OCI-LY3 (cell line): ENCODE results near the gene ID3.

ENCODE experiments used
- H2AFZ ChIP-seq: fragments of 200-600, 300-600 bp; shearing (Covaris generic); 2 replicates; pipeline ENCODE4 v1.6.0; 2014; ENCODE audit warnings: antibody characterized with exemption, low read depth, low read length
- H3K27ac ChIP-seq: fragments of 200-600, 300-600 bp; sonication (generic); 2 replicates; pipeline ENCODE4 v1.5.1; 2014; ENCODE audit warnings: mild to moderate bottlenecking, low read length, moderate library complexity, mixed read lengths
- H3K27me3 ChIP-seq: fragments of 200-600, 300-600 bp; sonication (generic); 2 replicates; pipeline ENCODE4 v1.6.1; 2014; ENCODE audit warnings: low read depth, low read length, mixed read lengths
- H3K36me3 ChIP-seq: fragments of 200-600, 300-600 bp; sonication (generic); replicated peaks from 2 replicates; pipeline ENCODE3; 2014; ENCODE audit warnings: low read depth, low read length, mixed read lengths
- H3K4me1 ChIP-seq: fragments of 300-600, 200-600 bp; sonication (generic); 2 replicates; pipeline ENCODE4 v1.6.1; 2014; ENCODE audit warnings: low read length, mixed read lengths
- H3K4me2 ChIP-seq: fragments of 200-600, 300-600 bp; sonication (generic); 2 replicates; pipeline ENCODE4 v1.6.1; 2014; ENCODE audit warnings: low read length, mixed read lengths
- H3K4me3 ChIP-seq: fragments of 300-600, 200-600 bp; sonication (generic); 2 replicates; pipeline ENCODE4 v1.5.1; 2014; ENCODE audit warnings: antibody characterized with exemption, mild to moderate bottlenecking, low read length, moderate library complexity
- H3K79me2 ChIP-seq: fragments of 300-600, 200-600 bp; shearing (Covaris generic); 2 replicates; pipeline ENCODE4 v1.6.1; 2014; ENCODE audit warnings: mild to moderate bottlenecking, low read length, mixed read lengths
- H3K9ac ChIP-seq: fragments of 300-600, 200-600 bp; shearing (Covaris generic); 2 replicates; pipeline ENCODE4 v1.6.0; 2014; ENCODE audit warnings: mild to moderate bottlenecking, low read length, moderate library complexity
- H3K9me3 ChIP-seq: fragments of 200-600, 300-600 bp; shearing (Covaris generic); 2 replicates; pipeline ENCODE4 v1.6.1; 2014; ENCODE audit warnings: low read length, mixed read lengths; ENCODE audit not compliant: insufficient read depth
- H4K20me1 ChIP-seq: fragments of 200-600, 300-600 bp; sonication (generic); 2 replicates; pipeline ENCODE4 v1.6.1; 2016; ENCODE audit warnings: low read length, mixed read lengths; ENCODE audit not compliant: insufficient read depth
- EZH2phosphoT487 ChIP-seq: fragments of 200-600 bp; shearing (Covaris generic); IDR thresholded peaks from 2 replicates; pipeline ENCODE4 v1.6.1; 2018; ENCODE audit warnings: antibody characterized with exemption, mixed run types, low read depth
- TF ChIP-seq, protein P1 (sequence below): fragments of 200-600, 300-600 bp; sonication (generic); IDR thresholded peaks from 2 replicates; pipeline ENCODE4 v1.5.1; 2014; ENCODE audit warnings: antibody characterized with exemption, low read length, low read depth

Gene ID3

DNA sequence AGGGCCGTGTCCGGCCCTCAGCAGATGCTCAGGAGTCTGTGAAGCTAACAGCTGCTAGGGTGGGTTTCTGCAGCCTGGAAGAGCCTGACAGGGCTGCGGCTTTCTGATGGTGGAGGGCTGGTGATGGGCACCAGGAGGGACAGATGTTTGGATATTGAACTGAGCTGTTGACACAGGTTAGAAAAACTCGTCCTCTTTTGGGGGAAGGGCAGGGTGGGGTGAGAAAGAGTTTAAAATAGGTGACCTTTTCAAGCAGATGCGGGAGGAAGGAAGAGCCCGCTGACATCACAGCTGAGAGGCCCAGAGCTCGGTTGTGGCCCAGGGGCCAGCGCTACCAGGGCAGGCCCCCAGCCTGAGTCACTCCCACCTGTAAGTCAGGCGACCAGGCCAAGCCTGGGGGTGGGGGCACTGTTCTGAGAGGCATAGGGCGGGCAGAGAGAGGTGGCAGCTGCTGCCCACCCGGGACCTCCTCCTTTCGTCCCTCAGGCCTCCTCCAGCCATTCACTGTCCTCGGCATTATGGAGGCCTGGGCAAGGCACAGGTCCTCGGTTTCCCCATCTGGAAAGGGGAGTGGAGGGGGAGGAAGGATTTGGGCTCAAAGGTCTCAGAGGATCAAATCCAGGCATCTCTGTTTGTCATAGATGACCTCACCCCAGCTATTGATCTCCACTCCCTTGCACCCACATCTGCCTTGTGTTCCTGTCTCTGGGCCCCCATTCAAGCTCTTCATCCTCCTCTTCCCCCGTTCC, 32.3 kb upstream of the ID3 start:
- H3K27me3 ChIP-seq = no peaks in the 10 kb centered on the region
- H2AFZ ChIP-seq = no peak overlapping the region
- no peaks in the 10 kb centered on the region for H4K20me1 ChIP-seq
- no peaks in the 10 kb centered on the region for H3K36me3 ChIP-seq
- TF ChIP-seq EZH2phosphoT487 = no peak
- TF ChIP-seq, protein P1, sequence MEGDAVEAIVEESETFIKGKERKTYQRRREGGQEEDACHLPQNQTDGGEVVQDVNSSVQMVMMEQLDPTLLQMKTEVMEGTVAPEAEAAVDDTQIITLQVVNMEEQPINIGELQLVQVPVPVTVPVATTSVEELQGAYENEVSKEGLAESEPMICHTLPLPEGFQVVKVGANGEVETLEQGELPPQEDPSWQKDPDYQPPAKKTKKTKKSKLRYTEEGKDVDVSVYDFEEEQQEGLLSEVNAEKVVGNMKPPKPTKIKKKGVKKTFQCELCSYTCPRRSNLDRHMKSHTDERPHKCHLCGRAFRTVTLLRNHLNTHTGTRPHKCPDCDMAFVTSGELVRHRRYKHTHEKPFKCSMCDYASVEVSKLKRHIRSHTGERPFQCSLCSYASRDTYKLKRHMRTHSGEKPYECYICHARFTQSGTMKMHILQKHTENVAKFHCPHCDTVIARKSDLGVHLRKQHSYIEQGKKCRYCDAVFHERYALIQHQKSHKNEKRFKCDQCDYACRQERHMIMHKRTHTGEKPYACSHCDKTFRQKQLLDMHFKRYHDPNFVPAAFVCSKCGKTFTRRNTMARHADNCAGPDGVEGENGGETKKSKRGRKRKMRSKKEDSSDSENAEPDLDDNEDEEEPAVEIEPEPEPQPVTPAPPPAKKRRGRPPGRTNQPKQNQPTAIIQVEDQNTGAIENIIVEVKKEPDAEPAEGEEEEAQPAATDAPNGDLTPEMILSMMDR = no peak
- H3K4me2 ChIP-seq = no peak overlapping the region
- no peaks in the 10 kb centered on the region for H3K79me2 ChIP-seq
- H3K4me3 ChIP-seq = no peak overlapping the region
- H3K4me1 ChIP-seq = peaks cover 9% of the 10 kb centered on the region
- H3K9ac ChIP-seq = no peak overlapping the region
- no peak overlapping the region for H3K27ac ChIP-seq
- H3K9me3 ChIP-seq = peaks cover 3% of the 10 kb centered on the region; the same call in 1 of the 2 replicates

DNA sequence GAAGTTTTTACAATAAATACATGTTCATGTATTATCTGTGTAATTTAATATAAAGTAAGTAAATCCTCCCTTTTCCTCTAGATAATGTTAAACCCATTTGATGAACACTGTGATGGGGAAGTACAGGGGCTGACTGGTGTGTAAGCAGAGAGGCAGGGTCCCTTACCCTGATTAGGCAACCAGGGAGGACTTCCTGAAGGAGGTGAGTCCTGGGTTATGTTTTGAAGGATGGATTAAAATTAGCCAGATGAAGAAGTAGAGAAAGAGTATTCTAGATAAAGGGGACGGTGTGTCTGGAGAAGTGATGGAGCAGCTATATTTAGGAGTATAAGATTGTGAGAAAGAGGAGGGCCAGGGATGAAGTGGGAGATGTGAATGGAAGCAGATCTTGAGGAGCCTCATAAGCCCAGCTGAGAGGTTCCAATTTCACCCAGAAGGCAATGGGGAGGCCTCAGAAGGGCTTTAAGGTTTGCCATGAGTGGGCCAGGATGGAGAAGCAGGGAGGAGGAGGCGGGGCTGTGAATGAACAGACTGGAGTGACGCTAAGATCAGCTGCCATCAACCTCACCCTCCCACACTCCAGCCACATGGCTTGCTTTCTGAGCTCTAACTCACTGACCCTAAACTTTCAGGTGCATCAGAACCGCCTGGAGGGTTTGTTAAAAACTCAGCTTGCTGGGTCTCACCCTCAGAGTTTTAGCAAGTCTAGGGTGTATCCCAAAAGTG, 30.9 kb upstream of the ID3 start:
- Histone ChIP-seq H2AFZ (no peak overlapping the region), H3K4me3 (no peak overlapping the region), H3K27ac (no peak overlapping the region), H4K20me1 (no peaks in the 10 kb centered on the region), H3K79me2 (no peaks in the 10 kb centered on the region), H3K4me1 (peaks cover 9% of the 10 kb centered on the region), H3K9me3 (peaks cover 3% of the 10 kb centered on the region; the same call in 1 of the 2 replicates), H3K4me2 (no peak overlapping the region), H3K9ac (no peak overlapping the region), H3K36me3 (no peaks in the 10 kb centered on the region), H3K27me3 (no peaks in the 10 kb centered on the region)
- no peak for TF ChIP-seq EZH2phosphoT487
- TF ChIP-seq, protein P1 = no peak

DNA sequence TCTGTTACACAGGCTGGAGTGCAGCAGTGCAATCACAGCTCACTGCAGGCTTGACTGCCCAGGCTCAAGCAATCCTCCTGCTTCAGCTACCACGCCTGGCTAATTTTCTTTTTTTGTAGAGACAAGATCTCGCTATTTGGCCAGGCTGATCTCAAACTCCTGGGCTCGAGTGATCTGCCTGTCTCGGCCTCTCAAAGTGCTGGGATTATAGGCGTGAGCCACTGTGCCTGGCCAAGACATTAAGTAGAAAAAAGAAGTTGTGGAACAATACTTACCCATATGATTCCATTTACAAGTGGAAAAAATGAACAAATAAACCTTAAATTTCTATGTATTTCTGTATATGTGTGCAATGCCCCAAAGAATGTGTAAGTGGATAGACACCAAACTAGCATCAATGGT, 30.3 kb upstream of the ID3 start:
- Histone ChIP-seq H2AFZ (no peak overlapping the region), H3K4me3 (no peak overlapping the region), H3K79me2 (no peaks in the 10 kb centered on the region), H3K27ac (no peak overlapping the region), H3K36me3 (no peaks in the 10 kb centered on the region), H3K9me3 (peaks cover 3% of the 10 kb centered on the region; the same call in 1 of the 2 replicates), H3K9ac (no peak overlapping the region), H3K27me3 (no peaks in the 10 kb centered on the region), H3K4me2 (no peak overlapping the region), H4K20me1 (no peaks in the 10 kb centered on the region), H3K4me1 (peaks cover 3% of the 10 kb centered on the region)
- TF ChIP-seq, protein P1 = no peak
- no peak for TF ChIP-seq EZH2phosphoT487

DNA sequence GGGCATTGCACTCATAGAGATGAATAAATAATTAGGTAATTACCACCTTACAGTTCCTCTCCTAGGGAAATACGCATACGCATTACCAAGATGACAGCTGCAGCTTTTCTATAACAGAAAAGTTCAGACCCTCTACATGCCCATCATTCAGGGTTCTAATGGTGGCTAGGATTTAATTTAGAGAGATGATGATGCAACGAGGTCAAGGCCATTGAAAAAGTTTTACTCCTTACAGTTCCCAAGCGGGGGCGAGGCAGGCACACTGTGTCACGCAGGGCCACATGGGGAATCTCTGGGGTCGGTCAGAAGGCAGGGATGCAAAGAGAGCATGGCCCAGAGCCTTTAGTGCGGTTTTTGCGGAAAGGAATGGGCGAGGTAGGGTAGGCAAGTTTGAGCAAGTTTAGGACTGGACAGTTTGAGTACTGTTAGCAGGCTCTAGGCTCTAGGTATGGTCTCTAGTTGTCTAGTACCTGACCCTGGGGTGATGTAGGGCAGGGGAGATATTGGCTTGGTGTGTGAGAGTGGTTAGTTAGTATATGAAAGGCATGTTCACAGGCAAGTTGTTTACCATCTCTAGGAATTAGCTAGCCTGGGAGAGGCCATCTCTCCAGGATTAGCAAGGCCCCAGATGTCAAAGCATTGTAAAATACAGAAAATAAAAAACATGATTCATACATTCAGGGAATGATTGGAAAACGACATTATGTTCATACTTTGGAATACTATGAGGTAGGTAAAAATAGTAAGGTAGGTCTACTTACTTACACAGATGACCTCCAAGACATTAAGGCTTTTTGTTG, 29.6 kb upstream of the ID3 start:
- H3K4me1 ChIP-seq = no peaks in the 10 kb centered on the region
- no peaks in the 10 kb centered on the region for H4K20me1 ChIP-seq
- H3K9ac ChIP-seq = no peak overlapping the region
- H3K4me2 ChIP-seq = no peak overlapping the region
- TF ChIP-seq, protein P1 = no peak
- no peak for TF ChIP-seq EZH2phosphoT487
- no peaks in the 10 kb centered on the region for H3K79me2 ChIP-seq
- H3K4me3 ChIP-seq = no peak overlapping the region
- H3K9me3 ChIP-seq = peaks cover 3% of the 10 kb centered on the region; the same call in 1 of the 2 replicates
- H3K27ac ChIP-seq = no peak overlapping the region
- H3K36me3 ChIP-seq = no peaks in the 10 kb centered on the region
- no peak overlapping the region for H2AFZ ChIP-seq
- no peaks in the 10 kb centered on the region for H3K27me3 ChIP-seq
